Stimulated activated CD4-positive, alpha-beta T cell treated with anti-CD3 and anti-CD28 coated beads, Interleukin-2, amount 100 ng/mL, for 24 hours (primary cell): ENCODE measurements around the gene NHLH1.

Experiments
- DNase-seq, 2 donors: peaks; one replicate each; pipeline ENCODE4 v3.0.0-alpha.2; 2020

Gene NHLH1

GRCh38 chr1:160366731-160367515 lies at the start of gene NHLH1:
NHLH1 (plus strand) TSS chr1:160367071; CDS start chr1:160370732, 3,661 bp downstream.
- DNase-seq = no peak

GRCh38 chr1:160322831-160323230 lies 44.0 kb upstream of the NHLH1 start:
- DNase-seq = no peak

GRCh38 chr1:160325252-160325651 lies 41.6 kb upstream of the NHLH1 start:
- no peak for DNase-seq

GRCh38 chr1:160326418-160326817 lies 40.5 kb upstream of the NHLH1 start:
- DNase-seq = no peak

GRCh38 chr1:160328184-160328583 lies 38.7 kb upstream of the NHLH1 start:
- no peak for DNase-seq

GRCh38 chr1:160330119-160330518 lies 36.8 kb upstream of the NHLH1 start:
- no peak for DNase-seq

- DNase-seq = no peak
Measured at GRCh38 chr1:160332516-160332915, 34.4 kb upstream of the NHLH1 start.

- DNase-seq = no peak
Measured at GRCh38 chr1:160338580-160338979, 28.3 kb upstream of the NHLH1 start.

GRCh38 chr1:160340146-160340545 lies 26.7 kb upstream of the NHLH1 start:
- DNase-seq = no peak

- DNase-seq = no peak
Measured at GRCh38 chr1:160340866-160341265, 26.0 kb upstream of the NHLH1 start.

GRCh38 chr1:160342526-160342925 lies 24.3 kb upstream of the NHLH1 start:
- DNase-seq = no peak

GRCh38 chr1:160342953-160343869 lies 23.7 kb upstream of the NHLH1 start, which contains the start of the genes COPA and NCSTN:
COPA (minus strand) TSS chr1:160343250; CDS start chr1:160343170, 80 bp downstream.
NCSTN (plus strand) TSS chr1:160343383; CDS start chr1:160343397, 14 bp downstream.
- peak; percentile 88 to 89 for DNase-seq

GRCh38 chr1:160344241-160344640 lies 22.6 kb upstream of the NHLH1 start:
- DNase-seq = no peak

- DNase-seq = no peak
Measured at GRCh38 chr1:160344936-160345335, 21.9 kb upstream of the NHLH1 start.

- no peak for DNase-seq
Measured at GRCh38 chr1:160346463-160346862, 20.4 kb upstream of the NHLH1 start.

GRCh38 chr1:160346958-160347357 lies 19.9 kb upstream of the NHLH1 start:
- DNase-seq = no peak

GRCh38 chr1:160351629-160352028 lies 15.2 kb upstream of the NHLH1 start:
- no peak for DNase-seq

GRCh38 chr1:160352555-160352954 lies 14.3 kb upstream of the NHLH1 start:
- no peak for DNase-seq

- DNase-seq = no peak
Measured at GRCh38 chr1:160353223-160353622, 13.6 kb upstream of the NHLH1 start.

- DNase-seq = no peak
Measured at GRCh38 chr1:160354388-160354985, 12.4 kb upstream of the NHLH1 start.

GRCh38 chr1:160357286-160358002 lies 9.4 kb upstream of the NHLH1 start:
- no peak for DNase-seq

- no peak for DNase-seq
Measured at GRCh38 chr1:160358073-160358472, 8.8 kb upstream of the NHLH1 start.
